GM12875 (cell line): ENCODE measurements around the gene CNDP1.

Experiments
- H3K4me3 ChIP-seq: one replicate; pipeline ENCODE4 v1.5.1; 2011; ENCODE audit warnings: low read depth, low read length, control low read depth
- TF ChIP-seq, protein P1 (sequence below): IDR thresholded peaks from 2 replicates; pipeline ENCODE4 v1.5.1; 2011; ENCODE audit warnings: low read depth, mild to moderate bottlenecking, control low read depth, inconsistent platforms, low read length, moderate library complexity, borderline replicate concordance; ENCODE audit not compliant: insufficient read depth

The CNDP1 gene

DNA sequence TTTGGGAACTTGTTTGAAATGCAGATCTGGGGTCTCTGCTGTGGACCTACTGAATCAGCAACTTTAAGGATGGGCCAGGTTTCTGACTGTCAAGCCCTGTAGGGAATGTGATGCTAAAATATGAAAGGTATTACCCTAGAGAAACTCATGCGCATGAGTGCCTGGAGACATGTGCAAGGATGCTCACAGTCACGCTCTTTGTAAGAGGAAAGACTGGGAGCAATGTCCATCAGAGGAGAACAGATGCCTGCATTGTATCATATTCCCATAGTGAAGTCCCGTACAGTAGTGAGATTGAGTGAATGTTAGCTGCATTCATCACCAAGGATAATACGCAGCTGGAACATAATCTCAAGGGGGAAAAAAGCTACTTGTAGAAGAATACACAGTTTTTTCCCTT is 77.5 kb downstream of the CNDP1 start:
- TF ChIP-seq, protein P1, sequence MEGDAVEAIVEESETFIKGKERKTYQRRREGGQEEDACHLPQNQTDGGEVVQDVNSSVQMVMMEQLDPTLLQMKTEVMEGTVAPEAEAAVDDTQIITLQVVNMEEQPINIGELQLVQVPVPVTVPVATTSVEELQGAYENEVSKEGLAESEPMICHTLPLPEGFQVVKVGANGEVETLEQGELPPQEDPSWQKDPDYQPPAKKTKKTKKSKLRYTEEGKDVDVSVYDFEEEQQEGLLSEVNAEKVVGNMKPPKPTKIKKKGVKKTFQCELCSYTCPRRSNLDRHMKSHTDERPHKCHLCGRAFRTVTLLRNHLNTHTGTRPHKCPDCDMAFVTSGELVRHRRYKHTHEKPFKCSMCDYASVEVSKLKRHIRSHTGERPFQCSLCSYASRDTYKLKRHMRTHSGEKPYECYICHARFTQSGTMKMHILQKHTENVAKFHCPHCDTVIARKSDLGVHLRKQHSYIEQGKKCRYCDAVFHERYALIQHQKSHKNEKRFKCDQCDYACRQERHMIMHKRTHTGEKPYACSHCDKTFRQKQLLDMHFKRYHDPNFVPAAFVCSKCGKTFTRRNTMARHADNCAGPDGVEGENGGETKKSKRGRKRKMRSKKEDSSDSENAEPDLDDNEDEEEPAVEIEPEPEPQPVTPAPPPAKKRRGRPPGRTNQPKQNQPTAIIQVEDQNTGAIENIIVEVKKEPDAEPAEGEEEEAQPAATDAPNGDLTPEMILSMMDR: no peak
- H3K4me3 ChIP-seq: no peak overlapping the region

GRCh38 chr18:74613381-74613780 is 79.1 kb downstream of the CNDP1 start:
- TF ChIP-seq, protein P1: no peak
- no peak overlapping the region for H3K4me3 ChIP-seq

DNA sequence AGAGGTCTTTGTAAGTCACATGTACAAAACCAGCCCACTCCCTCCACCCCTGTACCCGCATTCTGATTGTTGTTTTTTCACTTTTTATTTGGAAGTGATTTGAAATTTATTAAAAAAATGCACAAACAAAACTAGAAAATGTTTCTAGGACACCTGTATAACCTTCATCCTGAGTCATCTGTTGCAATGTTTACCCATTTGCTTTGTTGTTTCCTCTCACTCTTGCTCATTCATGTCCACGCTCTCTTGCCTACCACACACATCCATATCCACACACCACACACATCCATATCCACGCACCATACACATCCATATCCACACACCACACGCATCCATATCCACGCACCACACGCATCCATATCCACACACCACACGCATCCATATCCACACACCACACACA is 82.2 kb downstream of the CNDP1 start:
- TF ChIP-seq, protein P1: no peak
- no peak overlapping the region for H3K4me3 ChIP-seq

- no peak overlapping the region for H3K4me3 ChIP-seq
Measured at GRCh38 chr18:74617486-74617885, 83.2 kb downstream of the CNDP1 start.

DNA sequence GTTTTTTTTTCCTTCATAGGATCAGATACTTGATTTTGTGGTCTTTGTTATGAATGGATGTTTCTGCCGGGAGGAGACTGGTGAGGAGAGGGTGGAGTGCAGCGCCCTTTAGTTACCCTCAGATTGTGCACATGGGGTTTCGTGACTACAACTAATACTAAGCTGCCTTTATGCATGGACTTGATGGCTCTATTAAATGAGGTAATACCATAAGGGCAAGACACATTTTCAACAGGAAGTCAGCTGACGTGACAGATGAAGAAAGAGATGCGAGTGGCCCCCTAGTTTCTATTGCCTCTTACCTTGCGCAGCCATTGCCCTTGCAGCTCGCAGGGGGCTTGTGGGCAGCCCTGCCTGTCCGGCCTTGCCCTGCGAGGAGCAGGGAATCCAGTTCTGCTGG is 87.8 kb downstream of the CNDP1 start:
- TF ChIP-seq, protein P1: no peak
- H3K4me3 ChIP-seq: no peak overlapping the region

More at GRCh38 chr18:74617486-74617885, 83.2 kb downstream of the CNDP1 start:
- TF ChIP-seq, protein P1: no peak

GRCh38 chr18:74623047-74623816 is 88.9 kb downstream of the CNDP1 start:
- TF ChIP-seq, protein P1: peak; percentile 10; the same call in 1 of the 2 replicates
- H3K4me3 ChIP-seq: no peak overlapping the region

GRCh38 chr18:74624466-74624865 is 90.2 kb downstream of the CNDP1 start:
- TF ChIP-seq, protein P1: no peak
- H3K4me3 ChIP-seq: no peak overlapping the region
